ENCODE results near the gene MUC22.
"Not testable (repeated sequence)": the region's sequence is repeated elsewhere in the genome, so short reads cannot be mapped to it uniquely, and the experiment has no call there.

MUC22 gene

DNA sequence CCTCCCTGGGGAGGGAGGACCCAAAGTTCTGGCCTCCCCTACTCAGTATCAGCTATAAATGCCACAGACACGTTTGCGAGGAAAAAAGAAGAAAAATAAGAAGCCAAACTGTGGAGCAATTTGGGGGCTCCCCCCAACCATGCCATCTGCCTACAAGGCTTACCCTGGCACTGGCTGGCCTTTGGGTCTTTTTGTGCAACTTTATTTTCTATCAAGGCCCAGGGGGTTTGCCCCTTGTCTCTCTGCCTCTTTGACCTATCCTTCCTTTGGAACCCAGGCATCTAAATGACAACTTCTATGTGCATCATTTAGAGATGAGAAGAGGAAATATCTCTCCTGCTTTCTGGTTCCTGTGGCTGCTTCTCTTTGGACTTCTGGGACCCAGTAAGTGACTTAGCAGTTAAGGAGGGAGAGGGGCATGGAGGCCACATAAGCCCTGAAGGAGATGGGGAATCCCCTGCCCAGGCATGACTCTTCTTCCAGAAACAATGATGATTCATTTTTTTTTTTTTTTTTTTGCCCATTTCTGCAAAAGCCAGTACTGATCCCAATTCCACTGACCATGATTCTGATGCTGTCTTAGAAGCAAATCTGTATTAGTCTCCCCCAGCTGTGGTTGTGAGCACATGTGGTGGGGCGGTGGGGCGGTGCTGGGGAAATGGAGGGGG lies at the start of gene MUC22:
Gene MUC22, plus strand, starts transcription at position 82 of the 668 bp plus-strand sequence. Its CDS starts 233 bp downstream, at position 315.
- no peak for DNase-seq (ENCODE audit: low spot score)

- DNase-seq (ENCODE audit: low spot score): no peak
These were observed 49.2 kb upstream of the MUC22 start for GRCh38 chr6:30960907-30961673.

GRCh38 chr6:30962716-30963115 lies 47.6 kb upstream of the MUC22 start:
- no peak for DNase-seq (ENCODE audit: low spot score)

- no peak for DNase-seq (ENCODE audit: low spot score)
These were observed 46.6 kb upstream of the MUC22 start for GRCh38 chr6:30963641-30964040.

- DNase-seq (ENCODE audit: low spot score): no peak
These were observed 46.2 kb upstream of the MUC22 start for GRCh38 chr6:30964075-30964474.

- no peak for DNase-seq (ENCODE audit: low spot score)
These were observed 45.1 kb upstream of the MUC22 start for GRCh38 chr6:30965140-30965601.

DNA sequence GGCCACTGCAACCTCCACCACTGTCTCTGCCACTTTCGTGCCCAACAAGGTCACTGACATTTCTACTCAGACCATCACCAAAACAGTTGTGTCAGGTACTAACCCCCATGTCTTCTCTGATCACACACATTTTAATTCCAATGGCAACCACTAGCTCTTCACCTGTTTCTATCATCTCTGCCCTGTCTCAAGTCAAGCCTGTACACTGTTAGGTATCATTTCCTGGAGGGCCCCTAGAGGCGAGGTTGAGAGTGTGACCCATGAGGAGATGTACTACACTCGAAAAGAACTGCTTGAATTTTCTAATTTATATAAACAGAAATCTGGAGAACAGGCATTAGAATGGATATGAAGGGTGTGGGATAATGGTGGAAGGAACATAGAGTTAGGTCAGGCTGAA lies 44.1 kb upstream of the MUC22 start:
- no peak for DNase-seq (ENCODE audit: low spot score)

- not testable (repeated sequence) for DNase-seq (ENCODE audit: low spot score)
These were observed 41.1 kb upstream of the MUC22 start for GRCh38 chr6:30969171-30969570.

GRCh38 chr6:30970946-30971345 lies 39.3 kb upstream of the MUC22 start:
- DNase-seq (ENCODE audit: low spot score): no peak

- DNase-seq (ENCODE audit: low spot score): no peak
These were observed 37.5 kb upstream of the MUC22 start for GRCh38 chr6:30972816-30973215.

- DNase-seq (ENCODE audit: low spot score): no peak
These were observed 35.6 kb upstream of the MUC22 start for GRCh38 chr6:30974490-30975252.

- DNase-seq (ENCODE audit: low spot score): no peak
These were observed 31.1 kb upstream of the MUC22 start for GRCh38 chr6:30979141-30979540.

DNA sequence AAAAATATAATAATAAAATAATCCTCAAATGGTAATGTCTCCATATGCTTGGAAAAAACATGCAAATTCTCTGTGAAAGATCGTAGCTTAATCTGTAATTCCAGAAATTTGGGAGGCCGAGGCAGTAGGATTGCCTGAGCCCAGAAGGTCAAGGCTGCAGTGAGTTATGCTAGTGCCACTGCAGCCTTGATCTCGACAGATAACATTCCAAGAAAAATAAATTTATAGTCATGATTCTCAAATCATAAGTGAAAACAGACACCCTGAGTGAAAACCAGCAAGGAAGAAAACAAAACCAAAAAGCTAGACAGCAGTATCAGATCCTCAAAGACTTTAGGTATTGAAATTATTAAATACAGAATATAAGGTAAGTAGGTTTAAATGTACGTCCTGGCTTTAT lies 30.6 kb upstream of the MUC22 start:
- DNase-seq (ENCODE audit: low spot score): no peak

GRCh38 chr6:30981942-30982772 lies 28.1 kb upstream of the MUC22 start:
- DNase-seq (ENCODE audit: low spot score): no peak

DNA sequence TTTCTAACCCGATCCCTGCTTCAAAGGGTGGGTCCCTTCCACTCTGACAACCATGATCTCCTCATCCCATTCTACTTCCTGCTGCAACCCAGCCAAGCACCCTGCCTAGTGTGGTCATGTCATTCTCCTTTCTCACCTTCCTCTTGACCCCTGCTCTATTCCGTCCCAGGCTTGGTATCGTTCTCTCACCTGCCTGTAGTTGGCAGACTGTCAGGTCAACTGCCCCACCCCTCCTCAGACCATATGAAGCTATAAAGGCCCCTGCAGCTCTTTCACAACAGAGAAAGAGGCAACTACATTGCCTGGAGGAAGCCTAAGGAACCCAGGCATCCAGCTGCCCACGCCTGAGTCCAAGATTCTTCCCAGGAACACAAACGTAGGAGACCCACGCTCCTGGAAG lies 26.8 kb upstream of the MUC22 start, which contains the start of gene MUC21:
Gene MUC21, plus strand, starts transcription at position 280 of the 400 bp plus-strand sequence. CDS start 241 bp downstream, outside the sequence.
- no peak for DNase-seq (ENCODE audit: low spot score)

DNA sequence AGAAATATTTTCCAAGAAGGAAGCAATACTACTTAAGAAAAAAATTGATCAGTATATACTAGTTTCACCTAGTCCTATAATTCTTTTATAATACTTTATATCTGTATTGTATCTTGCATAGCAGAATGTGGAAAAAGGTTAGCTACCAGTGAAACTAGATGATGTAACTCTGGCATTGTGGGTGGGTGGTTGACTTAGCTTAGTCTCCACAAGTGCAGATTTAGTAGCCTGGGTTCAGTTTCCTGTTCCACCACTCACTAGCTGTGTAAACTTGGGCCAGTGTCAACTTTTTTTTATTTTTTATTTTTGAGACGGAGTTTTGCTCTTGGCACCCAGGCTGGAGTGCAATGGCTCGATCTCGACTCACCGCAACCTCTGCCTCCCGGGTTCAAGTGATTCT lies 24.8 kb upstream of the MUC22 start:
- no peak for DNase-seq (ENCODE audit: low spot score)

GRCh38 chr6:30987304-30987703 lies 23.0 kb upstream of the MUC22 start:
- DNase-seq (ENCODE audit: low spot score): no peak

DNA sequence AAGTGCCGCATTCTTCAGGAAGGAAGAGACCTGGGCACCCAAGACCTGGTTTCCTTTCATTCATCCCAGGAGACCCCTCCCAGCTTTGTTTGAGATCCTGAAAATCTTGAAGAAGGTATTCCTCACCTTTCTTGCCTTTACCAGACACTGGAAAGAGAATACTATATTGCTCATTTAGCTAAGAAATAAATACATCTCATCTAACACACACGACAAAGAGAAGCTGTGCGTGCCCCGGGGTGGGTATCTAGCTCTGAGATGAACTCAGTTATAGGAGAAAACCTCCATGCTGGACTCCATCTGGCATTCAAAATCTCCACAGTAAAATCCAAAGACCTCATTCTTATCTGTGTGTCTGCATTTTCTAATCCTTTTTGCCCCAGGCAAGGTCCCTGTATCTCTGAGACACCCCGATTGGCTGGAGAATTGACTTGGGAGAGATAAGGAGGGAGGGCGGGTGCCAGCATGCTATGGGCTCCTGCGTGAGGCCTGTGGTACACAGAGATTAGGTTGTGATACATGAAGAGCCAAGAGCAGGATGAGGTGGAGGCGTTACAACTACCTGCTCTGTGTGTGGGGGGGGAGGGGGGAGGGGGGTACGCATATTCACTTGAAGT lies 22.0 kb upstream of the MUC22 start:
- DNase-seq (ENCODE audit: low spot score): no peak

DNA sequence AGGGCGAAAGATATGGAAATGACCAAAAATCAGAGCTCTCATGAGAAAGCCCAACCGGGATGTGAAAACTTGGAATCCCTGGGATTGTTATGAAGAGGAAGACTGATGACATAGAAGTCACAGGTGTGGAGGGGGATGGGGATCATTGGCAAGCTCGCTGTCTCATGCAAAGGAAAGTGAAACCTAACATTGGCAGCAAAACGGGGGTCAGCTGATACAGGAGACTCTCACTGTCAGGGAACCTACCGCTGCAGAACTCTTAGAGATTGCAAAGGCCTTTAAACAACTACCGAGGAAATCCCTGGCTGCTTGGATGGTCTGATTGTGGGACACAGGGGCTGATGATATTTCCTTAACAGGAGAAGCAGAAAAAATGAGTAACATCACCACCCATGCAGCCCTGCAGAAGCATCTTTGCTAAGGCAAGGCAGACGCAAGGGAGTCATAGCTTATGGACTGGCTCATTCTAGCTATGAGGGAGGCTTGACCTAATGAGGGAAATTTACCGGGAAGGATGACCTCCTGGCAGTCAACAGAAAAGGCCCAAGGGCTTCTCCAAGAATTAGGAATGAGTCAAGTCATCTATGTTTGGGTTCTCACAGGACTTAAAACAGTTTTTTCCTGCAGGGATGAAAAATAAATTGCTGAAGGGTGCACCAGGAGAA lies 19.7 kb upstream of the MUC22 start:
- no peak for DNase-seq (ENCODE audit: low spot score)

DNA sequence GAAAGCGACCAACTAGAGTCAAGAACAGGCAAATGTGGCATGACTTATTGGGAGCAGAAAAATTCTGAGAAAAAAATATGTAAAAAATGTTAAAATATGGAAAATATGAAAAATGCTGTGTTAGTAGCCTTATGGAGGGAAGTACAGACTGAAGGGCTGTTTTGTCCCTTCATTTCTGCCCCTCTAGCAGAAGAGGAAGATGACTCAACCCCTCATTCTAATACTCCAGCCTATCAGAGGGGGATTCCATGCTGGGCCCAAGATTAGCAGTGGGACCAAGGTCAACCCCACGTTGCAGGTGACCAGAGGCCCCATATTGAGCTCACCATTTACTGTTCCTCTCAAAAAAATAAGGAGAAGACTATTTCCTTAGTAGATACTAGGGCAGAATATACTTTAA lies 18.4 kb upstream of the MUC22 start:
- DNase-seq (ENCODE audit: low spot score): no peak

- no peak for DNase-seq (ENCODE audit: low spot score)
These were observed 13.0 kb upstream of the MUC22 start for GRCh38 chr6:30997301-30997700.

Data from germinal center (tissue), 1 donor.